ENCODE measurements around the gene ACKR1.

DNA sequence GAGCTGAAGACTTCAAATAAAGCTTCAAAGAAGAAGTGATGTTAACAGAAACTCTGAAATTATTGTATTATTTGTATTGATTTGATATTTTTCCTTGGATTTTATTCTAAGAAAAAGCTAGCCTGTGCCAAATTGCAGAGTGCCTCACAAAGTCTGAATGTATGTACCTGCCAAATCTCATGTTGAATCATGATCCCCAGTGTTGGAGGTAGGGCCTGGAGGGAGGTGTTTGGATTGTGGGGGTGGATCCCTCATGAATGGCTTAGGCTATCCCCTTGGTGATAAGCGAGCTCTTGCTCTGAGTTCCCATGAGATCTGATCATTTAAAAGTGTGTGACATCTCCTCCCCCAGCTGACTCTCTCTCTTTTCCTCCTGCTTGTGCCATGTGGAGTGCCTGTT, 43.6 kb downstream of the ACKR1 start:
- TF ChIP-seq, protein P1, sequence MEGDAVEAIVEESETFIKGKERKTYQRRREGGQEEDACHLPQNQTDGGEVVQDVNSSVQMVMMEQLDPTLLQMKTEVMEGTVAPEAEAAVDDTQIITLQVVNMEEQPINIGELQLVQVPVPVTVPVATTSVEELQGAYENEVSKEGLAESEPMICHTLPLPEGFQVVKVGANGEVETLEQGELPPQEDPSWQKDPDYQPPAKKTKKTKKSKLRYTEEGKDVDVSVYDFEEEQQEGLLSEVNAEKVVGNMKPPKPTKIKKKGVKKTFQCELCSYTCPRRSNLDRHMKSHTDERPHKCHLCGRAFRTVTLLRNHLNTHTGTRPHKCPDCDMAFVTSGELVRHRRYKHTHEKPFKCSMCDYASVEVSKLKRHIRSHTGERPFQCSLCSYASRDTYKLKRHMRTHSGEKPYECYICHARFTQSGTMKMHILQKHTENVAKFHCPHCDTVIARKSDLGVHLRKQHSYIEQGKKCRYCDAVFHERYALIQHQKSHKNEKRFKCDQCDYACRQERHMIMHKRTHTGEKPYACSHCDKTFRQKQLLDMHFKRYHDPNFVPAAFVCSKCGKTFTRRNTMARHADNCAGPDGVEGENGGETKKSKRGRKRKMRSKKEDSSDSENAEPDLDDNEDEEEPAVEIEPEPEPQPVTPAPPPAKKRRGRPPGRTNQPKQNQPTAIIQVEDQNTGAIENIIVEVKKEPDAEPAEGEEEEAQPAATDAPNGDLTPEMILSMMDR (IDR thresholded peaks at IDR 0.05), result no peak
- TF ChIP-seq POLR2A (IDR thresholded peaks at IDR 0.05), result no peak
